KG1 (cell line): ENCODE data around the gene LMO1.

Experiments
- DNase-seq: peaks from one replicate; lab custom pipeline; 2025; lab: John Stamatoyannopoulos, UW

Gene LMO1

GRCh38 chr11:8227156-8228152 is 36.2 kb downstream of the LMO1 start:
- DNase-seq, result no peak

- DNase-seq, result peak; percentile 38
Measured at GRCh38 chr11:8225589-8226036, 38.1 kb downstream of the LMO1 start.

DNA sequence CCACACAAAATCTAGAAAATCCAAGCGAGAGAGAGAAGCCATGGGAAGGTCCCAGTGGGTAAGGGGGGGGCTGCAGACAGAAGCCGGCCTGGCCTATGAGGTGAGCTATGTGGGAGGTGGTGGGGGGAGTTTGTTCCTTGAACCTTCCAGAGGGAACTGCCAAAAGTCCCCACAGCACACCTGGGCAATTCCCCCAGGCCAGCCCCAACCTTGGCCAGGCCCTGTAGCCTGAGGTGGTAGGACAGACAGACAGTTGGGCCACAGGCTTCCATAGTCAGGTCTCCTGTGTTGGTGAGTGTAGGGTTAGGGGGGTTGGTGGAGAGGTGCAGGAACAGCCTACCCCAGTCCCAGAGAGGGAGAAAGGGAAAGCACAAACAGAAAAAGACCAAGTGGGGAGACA is 39.0 kb downstream of the LMO1 start:
- no peak for DNase-seq

DNA sequence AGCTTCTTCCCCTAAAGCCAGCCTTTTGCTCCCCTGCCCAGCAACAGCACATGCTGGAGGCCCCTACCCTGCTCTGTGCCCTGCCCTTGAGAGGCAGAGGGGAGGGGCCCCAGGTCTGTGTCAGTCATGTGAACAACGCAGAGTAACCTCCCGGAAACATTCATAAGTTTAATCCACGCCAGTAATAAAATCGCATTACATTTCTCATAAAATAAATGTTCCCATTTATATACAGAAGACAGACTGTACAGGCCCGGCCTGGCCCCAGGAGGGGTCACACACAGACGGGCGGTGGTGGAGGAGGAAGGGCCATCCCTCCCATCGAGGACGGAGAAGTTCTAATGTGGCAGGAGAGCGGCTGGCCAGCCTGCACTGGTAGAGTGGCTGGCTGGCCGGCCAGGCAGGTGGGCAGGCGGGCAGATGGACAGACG is 39.5 kb downstream of the LMO1 start:
- no peak for DNase-seq

- no peak for DNase-seq
Measured at GRCh38 chr11:8223513-8223900, 40.2 kb downstream of the LMO1 start.

- no peak for DNase-seq
Measured at GRCh38 chr11:8222820-8223512, 40.7 kb downstream of the LMO1 start.

DNA sequence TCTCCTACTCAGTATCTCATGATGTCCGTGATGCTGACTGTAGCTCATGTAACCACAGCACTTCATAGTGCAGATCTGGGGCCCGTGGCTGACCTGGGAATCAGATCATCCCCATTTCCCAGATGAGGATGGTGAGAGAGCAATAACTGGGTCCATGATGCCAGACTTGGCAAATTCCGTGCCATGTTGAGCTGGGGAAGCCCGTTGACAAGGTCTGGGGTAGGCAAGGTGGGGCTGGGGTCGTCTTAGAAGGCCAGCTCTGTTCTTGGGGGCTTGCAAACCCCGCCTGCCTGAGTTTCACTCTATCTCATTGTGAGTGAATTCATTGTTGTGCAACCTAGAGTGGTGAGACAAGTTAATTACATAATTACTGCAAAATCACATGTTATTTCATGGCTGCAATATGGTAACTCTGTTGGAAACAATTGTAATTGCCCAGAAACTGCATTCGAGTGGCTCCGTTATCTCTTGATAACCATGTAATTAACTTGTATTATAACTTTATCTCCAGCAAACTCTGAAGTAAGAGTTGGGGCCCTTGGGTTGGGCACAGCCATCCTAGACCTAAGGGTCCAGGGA is 41.7 kb downstream of the LMO1 start:
- no peak for DNase-seq

- DNase-seq, result no peak
Measured at GRCh38 chr11:8221046-8221723, 42.5 kb downstream of the LMO1 start.

GRCh38 chr11:8220261-8221045 is 43.2 kb downstream of the LMO1 start:
- DNase-seq, result no peak

DNA sequence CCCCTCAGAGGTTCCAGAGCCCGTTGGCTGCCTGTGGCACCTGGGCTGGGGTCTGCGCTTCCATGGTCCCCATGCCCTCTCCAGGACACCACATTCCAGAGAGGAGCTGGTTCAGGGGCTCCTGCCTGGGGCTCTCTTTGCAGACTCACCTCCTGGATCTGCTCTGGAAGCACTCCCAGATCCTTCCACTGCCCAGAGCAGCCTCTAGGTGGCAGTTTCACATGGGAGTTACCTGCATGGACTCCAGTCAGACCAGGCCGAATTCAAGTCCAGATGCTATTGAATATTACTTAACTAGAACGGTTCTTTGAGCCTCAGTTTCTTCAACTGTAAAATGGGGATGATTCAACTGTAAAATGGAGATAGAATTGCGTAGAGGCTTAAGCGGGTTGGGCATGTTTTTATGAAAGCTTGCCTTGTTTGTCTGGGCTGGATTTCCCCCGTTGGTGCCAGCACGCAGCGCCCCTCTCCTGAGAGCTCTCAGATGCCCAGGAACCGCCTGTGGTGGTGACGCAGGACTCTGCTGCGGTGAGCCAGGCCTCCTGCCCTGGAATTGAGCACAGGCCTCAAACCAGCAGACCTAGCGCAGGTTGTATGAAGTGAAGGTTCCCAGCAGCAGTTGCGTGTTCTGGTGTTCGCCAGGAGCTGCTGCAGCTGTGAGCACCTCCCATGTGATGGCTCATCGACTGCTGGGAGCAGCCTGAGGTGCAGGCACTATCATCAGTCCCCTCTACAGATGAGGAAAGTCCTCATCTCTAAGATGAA is 44.2 kb downstream of the LMO1 start:
- no peak for DNase-seq

- DNase-seq, result no peak
Measured at GRCh38 chr11:8218840-8219239, 44.8 kb downstream of the LMO1 start.

DNA sequence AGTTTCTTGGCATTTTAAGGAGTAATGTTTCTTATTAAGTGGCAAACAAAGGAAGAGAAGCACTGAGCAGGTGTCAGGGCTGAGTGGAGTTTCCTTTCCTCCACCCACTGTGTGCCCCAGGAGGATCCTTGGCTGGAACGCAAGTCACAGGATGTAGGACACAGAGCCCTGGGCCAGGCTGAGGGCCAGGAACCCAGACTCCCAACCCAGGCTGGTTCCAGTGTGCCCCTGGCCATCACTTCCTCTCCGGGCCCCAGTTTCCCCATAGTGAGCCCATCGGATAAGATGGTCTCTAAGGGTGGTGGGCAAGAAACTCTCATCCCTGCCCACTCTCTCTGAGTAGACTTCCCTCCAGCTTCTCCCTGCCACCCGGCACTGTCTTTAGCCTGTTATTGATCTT is 45.3 kb downstream of the LMO1 start:
- DNase-seq, result no peak

DNA sequence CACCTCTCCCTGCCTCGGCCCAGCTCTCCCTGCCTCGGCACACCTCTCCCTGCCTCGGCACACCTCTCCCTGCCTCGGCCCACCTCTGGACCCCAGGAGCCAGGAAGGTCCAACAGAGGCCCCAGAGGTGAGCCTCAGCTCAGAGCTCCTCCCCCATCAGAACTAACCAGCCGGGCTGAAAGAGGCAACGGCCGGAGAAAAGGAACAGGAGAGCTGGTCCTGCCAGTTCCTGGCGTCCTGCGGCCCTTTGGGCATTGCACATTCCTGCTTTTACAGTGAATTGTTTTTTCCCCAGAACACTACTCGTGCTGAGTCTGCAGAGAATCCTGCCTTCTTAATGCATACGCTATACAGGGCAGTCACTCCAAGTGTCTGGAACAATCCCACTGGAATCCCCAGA is 45.8 kb downstream of the LMO1 start:
- no peak for DNase-seq

DNA sequence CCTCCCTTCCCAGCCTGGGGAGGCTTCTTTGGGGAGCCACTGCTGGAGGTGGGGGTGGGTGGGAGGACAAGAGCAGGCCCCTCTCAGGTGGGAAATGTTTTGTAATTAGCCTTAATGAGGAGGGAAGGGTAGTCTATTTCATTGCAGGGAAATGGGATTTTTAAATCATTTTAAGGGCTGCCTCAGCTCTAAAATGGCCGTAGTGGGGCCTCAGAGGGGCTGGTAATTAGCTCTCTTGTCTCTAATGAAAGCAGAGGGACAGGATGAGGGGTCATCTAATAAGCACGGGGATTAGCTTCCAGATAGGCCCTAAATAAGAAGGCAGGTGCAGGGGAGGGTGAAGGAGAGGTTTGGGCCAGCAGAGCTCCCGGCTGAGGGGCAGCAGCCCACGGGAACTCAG is 46.5 kb downstream of the LMO1 start:
- no peak for DNase-seq

DNA sequence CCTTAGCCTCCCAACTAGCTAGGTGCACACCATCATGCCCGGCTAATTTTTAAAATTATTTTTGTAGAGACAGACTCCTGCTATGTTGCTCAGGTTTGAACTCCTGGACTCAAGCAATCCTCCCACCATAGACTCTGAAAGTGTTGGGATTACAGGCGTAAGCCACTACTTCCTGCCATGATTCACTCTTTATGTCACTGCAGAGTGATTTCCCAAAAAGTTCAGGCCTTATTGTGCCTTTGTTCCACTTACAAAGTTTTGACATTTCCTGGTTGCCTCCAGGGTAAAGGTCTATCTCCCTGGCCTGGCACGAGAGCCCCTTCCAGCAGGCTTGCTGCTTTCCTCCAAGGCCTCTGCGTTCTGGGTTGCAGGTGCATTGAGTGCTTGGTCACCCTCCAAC is 50.3 kb downstream of the LMO1 start:
- no peak for DNase-seq

- DNase-seq, result no peak
Measured at GRCh38 chr11:8209208-8209807, 54.4 kb downstream of the LMO1 start.

GRCh38 chr11:8207080-8208000 is 56.3 kb downstream of the LMO1 start:
- DNase-seq, result no peak

- peak; percentile 58 for DNase-seq
Measured at GRCh38 chr11:8206251-8207079, 57.2 kb downstream of the LMO1 start.
